UCSD-AML1 (cell line): ENCODE results near the gene ATG9A.

Source experiments
- DNase-seq: peaks from one replicate; lab custom pipeline; 2025; ENCODE audit not compliant: unreplicated experiment; lab: John Stamatoyannopoulos, UW

The ATG9A gene

GRCh38 chr2:219178377-219179175, 50.9 kb downstream of the ATG9A start:
- DNase-seq, result peak; percentile 66

- DNase-seq, result peak; percentile 90
Observed at GRCh38 chr2:219177552-219178376, 51.7 kb downstream of the ATG9A start, which contains the start of gene RETREG2. Gene RETREG2 (plus strand): TSS chr2:219178275. CDS start chr2:219178353, 78 bp downstream.

GRCh38 chr2:219176818-219177551, 52.5 kb downstream of the ATG9A start, which contains the start of gene CNPPD1:
Gene CNPPD1 (minus strand): TSS chr2:219176925. CDS start chr2:219176828, 97 bp downstream.
- peak; percentile 90 for DNase-seq

- DNase-seq, result peak; percentile 74
Observed at GRCh38 chr2:219175928-219176817, 53.3 kb downstream of the ATG9A start.

GRCh38 chr2:219175486-219175885, 54.0 kb downstream of the ATG9A start:
- DNase-seq, result no peak

- no peak for DNase-seq
Observed at GRCh38 chr2:219174801-219175200, 54.6 kb downstream of the ATG9A start.

- DNase-seq, result no peak
Observed at GRCh38 chr2:219174146-219174545, 55.3 kb downstream of the ATG9A start.

- DNase-seq, result no peak
Observed at GRCh38 chr2:219173176-219173575, 56.3 kb downstream of the ATG9A start.

GRCh38 chr2:219172231-219173154, 56.9 kb downstream of the ATG9A start:
- DNase-seq, result no peak

GRCh38 chr2:219171231-219171651, 58.2 kb downstream of the ATG9A start:
- DNase-seq, result peak; percentile 27

- DNase-seq, result no peak
Observed at GRCh38 chr2:219169930-219170654, 59.3 kb downstream of the ATG9A start, which contains the start of gene SLC23A3. Gene SLC23A3 (minus strand): TSS chr2:219170029. CDS start chr2:219169984, 45 bp downstream.
